Transverse colon (tissue), 4 donors: ENCODE results near the gene PSMG3.

Source experiments
- POLR2A ChIP-seq: fragments of 450-650 bp; IDR thresholded peaks from one replicate; pipeline ENCODE4 v1.6.1; 2016; ENCODE audit warnings: antibody characterized with exemption, mild to moderate bottlenecking, moderate library complexity
- POLR2AphosphoS5 ChIP-seq, 3 donors: sonication (generic); formaldehyde crosslinking; IDR thresholded peaks; one replicate each; pipeline ENCODE4 v1.6.1; 2016; ENCODE audit warnings: antibody characterized with exemption in 3 of 3
- TF ChIP-seq, protein P1 (sequence below), 5 experiments: fragments of 200-600 bp in 3 of 5; fragments of 450-650 bp in 2 of 5; sonication (generic) in 3 of 5; IDR thresholded peaks; 1 replicate in 2 of 5; 2 replicates in 3 of 5; pipeline ENCODE4 v1.5.1; 2016 to 2017; ENCODE audit warnings: antibody characterized with exemption in 5 of 5, inconsistent platforms in 3 of 5, mild to moderate bottlenecking in 2 of 5, moderate library complexity in 1 of 5

DNA sequence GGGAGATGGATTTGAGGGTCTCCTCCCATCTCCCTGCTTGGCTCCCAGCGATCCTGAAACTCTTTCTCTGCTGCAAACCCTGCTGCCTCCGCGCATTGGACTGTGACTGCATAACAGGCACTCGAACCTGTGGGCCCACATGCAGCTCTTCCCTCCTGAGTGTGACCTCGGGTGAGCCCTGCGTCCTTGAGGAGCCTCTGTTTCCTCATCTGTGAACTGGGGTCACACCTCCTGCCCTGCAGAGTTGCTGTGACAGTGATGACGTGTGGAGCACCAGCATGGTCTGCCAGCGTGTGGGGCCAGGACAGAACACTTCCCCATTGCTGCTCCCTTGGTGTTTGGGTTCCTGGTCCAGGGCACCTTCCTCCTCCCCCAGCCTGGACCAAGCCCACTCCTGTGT is 46.9 kb upstream of the PSMG3 start:
- TF ChIP-seq POLR2AphosphoS5 (IDR thresholded peaks at IDR 0.05) (no peak), POLR2A (no peak)
- TF ChIP-seq, protein P1, sequence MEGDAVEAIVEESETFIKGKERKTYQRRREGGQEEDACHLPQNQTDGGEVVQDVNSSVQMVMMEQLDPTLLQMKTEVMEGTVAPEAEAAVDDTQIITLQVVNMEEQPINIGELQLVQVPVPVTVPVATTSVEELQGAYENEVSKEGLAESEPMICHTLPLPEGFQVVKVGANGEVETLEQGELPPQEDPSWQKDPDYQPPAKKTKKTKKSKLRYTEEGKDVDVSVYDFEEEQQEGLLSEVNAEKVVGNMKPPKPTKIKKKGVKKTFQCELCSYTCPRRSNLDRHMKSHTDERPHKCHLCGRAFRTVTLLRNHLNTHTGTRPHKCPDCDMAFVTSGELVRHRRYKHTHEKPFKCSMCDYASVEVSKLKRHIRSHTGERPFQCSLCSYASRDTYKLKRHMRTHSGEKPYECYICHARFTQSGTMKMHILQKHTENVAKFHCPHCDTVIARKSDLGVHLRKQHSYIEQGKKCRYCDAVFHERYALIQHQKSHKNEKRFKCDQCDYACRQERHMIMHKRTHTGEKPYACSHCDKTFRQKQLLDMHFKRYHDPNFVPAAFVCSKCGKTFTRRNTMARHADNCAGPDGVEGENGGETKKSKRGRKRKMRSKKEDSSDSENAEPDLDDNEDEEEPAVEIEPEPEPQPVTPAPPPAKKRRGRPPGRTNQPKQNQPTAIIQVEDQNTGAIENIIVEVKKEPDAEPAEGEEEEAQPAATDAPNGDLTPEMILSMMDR (IDR thresholded peaks at IDR 0.05) = no peak
